Head of caudate nucleus (tissue), 42 donors: ENCODE data around the gene VAMP4.

Source experiments
- DNase-seq, 42 donors: peaks; one replicate each; pipeline versions ENCODE4 v3.0.0 to v3.0.0-alpha.2; 2020 to 2021; ENCODE audit warnings: mixed read lengths in 7 of 42
- intact Hi-C: fragments of 100-400 bp; cut with DNase I; formaldehyde crosslinking; loops from one replicate; pipeline ENCODE4 v1.15.0; 2022

VAMP4 gene, protein sequence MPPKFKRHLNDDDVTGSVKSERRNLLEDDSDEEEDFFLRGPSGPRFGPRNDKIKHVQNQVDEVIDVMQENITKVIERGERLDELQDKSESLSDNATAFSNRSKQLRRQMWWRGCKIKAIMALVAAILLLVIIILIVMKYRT

DNA sequence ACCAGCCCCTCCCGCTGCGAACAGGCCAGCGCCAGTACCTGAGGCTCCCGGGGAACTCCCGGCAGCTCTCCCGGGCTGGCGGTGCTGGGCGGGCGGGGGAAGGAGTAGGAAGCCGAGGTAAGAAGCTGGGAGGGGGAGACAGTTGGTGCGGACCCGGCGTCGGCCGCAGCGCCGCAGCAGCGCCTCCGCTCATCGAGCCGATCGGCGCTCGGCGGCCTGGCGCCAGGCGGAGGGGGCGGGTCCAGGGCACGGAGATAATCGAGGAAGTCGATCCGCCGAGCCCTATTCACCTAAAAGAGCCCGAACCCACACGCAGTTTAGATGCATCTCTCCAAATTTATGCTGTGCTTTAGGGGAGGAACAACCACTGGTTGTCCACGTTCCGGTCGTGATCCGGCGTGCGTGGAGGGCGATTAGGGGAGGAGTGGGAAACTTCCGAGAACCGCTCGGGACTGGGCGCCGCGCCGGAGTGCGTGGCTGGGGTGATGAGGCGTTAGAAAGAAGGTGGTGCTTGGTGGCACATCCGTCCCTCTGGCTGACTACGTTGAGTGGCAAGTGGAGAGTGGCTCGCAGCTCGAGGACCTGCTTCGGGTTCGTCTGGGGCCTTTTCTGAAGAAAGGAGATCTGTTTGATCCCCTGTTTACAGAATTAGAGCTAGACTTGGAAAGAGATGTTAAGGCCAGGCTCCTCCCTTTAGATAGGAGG is at the start of gene VAMP4:
Gene VAMP4 (minus strand): TSS at position 194 of the 705 bp plus-strand sequence. CDS start 3,651 bp downstream, outside the sequence.
- intact Hi-C loops: loop anchor here (1.0 to 5.0 kb wide), 3 partner anchors 39 to 790 kb away; partner anchors contain the start of genes METTL13 and SUCO

DNA sequence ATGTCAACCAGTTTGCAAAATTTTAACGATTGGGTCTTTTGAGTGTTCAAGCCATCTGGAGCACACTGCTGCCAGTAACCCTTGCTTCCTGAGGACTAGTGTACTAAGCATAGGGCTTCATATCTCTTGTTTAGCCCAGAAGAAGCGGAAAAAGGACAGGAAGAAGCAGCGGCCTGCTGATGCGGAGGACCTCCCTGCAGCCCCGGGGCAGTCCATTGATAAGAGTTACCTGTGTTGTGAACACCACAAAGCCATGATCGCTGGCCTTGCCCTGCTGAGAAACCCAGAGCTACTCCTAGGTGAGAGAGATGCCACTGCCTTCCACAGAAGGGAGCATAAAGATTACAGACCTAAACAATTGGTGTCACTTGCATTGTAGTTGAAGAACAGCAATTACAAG is 48.5 kb upstream of the VAMP4 start:
- intact Hi-C loops: no loop called here

More for the DNA sequence above, at the start of gene VAMP4:
- DNase-seq: peak; percentile 72 to 96 (median 90)

DNA sequence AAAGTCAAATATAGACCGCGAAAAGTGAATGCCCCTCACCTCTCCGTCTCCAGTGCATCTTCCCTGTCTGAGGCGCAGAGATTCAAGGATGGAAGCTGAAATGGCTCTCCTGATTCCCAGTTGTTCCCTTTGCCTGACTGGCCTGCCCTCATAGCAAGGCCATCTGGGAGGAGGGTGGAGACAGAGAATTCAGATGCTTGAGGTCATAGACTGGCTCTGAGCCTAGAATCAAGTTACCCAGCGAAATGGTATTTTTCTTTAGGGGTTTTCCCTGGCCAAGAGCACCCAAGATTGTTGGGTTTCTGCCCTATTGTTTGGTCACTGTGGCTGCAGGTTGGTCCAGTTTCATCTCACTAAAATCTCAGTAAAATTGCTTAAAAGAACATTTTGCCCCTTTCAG is 46.8 kb upstream of the VAMP4 start:
- intact Hi-C loops: no loop called here
- DNase-seq: no peak

More for the DNA sequence above, 48.5 kb upstream of the VAMP4 start:
- DNase-seq: no peak

DNA sequence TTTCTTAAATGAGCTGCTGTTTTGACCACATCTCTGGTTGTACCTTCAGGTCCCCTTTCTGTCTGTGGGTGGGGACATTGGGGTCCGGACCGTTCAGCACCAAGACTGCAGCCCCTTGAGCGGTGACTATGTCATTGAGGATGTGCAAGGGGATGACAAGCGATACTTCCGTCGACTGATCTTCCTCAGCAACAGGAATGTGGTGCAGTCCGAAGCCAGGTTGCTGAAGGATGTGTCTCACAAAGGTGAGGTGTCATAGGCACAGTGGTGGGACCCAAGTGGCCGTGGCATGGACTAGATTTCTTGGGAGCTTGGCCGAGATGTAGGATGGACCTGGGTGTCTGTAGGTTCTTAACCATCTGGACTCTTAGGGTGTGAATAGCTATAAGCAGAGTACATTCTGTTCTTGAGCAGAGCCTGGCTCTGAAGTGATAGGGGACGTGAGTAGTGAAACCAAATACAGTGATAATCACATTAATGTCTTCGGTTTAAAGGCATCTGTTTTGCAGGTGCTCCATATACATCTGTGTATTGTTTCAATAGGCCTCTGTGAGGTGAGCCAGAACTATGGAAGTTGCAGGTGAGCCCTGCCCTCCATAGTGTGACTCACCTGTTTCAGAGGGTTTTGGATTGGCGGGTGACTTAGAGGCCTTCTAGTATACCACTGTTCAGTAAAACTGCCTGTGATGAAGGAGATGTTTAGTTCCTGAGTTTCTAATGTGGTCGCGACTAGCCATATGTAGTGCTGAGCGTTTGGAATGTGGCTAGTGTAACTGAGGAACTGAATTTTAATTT is 46.0 kb upstream of the VAMP4 start:
- no peak for DNase-seq
- intact Hi-C loops: no loop called here

DNA sequence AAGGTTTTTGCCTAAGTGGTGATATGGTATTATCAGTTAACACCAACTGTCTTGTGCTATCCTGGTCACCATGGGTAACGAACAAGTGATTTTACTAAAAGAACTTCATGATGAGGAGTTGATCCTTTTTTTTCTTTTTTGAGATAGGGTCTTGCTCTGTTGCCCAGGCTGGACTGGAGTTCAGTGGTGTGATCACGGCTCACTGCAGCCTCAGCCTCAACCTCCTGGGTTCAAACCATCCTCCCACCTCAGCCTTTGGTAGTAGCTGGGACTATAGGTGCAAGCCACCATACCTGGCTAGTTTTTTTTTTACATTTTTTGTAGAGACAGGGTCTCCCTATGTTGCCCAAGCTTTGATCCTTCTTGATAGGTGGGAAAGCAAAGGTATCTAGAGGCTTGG is 44.7 kb upstream of the VAMP4 start:
- peak in 1 of 42 donors; percentile 2 for DNase-seq
- intact Hi-C loops: no loop called here

DNA sequence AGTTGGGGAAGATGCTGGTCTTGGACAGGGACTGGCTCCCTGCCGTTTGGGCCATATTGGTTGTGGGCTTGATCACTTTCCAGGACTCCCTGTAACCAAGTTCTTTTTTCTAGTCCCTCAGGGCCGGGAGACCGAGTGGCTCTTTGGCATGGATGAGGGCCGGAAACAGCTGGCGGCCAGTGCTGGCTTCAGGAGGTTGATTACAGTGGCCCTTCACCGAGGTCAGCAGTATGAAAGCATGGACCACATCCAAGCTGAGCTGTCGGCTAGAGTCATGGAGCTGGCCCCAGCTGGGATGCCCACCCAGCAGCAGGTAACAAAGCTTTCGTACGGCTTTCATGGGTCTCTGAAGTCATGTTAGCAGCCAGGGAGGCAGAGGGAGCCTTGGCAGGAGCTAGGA is 43.9 kb upstream of the VAMP4 start:
- no peak for DNase-seq
- intact Hi-C loops: no loop called here

DNA sequence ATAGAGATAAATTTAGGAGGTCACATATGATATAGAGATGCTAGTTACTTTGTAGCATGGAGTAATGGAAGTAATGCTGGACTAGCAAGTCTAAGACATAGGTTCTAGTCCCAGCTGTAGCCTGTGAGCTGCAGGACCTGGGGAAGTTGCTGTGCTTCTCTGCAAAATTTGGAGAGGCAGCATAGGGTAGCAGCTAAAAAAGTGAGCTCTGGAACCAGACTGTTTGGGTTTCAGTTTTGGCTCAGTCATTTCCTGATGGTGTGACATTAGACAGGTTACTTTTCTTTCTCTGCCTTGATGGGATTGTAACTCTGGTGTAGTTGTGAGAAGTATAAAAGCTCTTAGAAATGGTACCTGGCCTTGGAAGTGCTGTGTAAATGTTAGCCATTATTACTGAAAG is 42.9 kb upstream of the VAMP4 start:
- DNase-seq: no peak
- intact Hi-C loops: no loop called here

DNA sequence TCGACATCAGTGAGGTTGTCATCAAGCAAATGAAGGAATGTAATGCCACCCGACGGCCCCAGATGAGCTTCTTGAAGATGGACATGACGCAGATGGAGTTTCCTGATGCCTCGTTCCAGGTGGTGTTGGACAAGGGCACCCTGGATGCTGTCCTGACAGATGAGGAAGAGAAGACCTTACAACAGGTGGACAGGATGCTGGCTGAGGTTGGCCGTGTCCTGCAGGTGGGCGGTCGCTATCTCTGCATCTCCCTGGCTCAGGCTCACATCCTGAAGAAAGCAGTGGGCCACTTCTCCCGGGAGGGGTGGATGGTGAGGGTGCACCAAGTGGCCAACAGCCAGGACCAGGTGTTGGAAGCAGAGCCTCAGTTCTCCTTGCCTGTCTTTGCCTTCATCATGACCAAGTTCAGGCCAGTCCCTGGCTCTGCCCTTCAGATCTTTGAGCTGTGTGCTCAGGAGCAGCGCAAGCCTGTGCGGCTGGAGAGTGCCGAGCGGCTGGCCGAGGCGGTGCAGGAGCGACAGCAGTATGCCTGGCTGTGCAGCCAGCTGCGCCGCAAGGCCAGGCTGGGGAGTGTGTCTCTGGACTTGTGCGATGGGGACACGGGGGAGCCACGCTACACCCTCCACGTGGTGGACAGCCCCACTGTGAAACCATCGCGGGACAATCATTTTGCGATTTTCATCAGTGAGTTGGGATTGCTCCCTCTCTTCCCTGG is 42.1 kb upstream of the VAMP4 start:
- no peak for DNase-seq

DNA sequence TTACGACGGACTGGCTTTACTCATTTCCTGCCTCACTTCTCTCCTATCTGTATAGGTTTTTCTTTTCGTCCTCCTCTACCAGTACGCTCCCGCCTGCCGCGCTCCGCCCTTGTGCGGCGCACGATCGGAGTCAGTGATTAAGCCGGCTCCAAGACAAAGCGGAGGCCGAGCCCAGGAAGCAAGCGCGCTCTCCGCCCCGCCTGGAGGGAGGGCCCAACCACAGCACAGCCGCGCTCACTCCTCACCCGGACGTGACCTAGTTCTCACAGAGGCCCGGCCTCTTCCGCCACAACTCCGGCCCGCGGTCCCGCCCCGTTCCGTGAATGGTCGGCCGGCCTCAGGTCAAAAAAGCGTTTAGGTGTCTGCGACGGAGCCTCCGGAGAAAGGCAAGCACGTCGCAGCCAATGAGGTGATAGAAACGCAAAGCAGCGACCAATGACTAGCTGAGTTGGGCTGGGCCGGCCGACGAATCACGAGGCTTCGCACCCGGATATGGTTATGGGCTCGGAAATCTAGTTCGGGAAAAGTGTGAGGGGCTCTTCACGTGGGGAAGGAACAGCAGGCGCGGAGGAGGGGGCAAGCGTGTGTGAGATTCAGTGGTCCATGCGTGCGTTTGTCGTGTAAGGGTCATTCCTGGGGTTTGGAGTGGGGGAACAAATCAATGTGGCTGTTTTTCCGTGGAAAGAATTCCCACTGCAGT is 39.5 kb upstream of the VAMP4 start, which contains the start of gene METTL13:
Gene METTL13 (plus strand): TSS at position 485 of the 700 bp plus-strand sequence. CDS start 308 bp downstream, outside the sequence.
- peak; percentile 96 to 100 (median 99) for DNase-seq
- intact Hi-C loops: loop anchor here (1.0 kb wide), 1 partner anchor 39 kb away; the partner anchor contains the start of gene VAMP4

More for the DNA sequence above, 42.1 kb upstream of the VAMP4 start:
- intact Hi-C loops: no loop called here

DNA sequence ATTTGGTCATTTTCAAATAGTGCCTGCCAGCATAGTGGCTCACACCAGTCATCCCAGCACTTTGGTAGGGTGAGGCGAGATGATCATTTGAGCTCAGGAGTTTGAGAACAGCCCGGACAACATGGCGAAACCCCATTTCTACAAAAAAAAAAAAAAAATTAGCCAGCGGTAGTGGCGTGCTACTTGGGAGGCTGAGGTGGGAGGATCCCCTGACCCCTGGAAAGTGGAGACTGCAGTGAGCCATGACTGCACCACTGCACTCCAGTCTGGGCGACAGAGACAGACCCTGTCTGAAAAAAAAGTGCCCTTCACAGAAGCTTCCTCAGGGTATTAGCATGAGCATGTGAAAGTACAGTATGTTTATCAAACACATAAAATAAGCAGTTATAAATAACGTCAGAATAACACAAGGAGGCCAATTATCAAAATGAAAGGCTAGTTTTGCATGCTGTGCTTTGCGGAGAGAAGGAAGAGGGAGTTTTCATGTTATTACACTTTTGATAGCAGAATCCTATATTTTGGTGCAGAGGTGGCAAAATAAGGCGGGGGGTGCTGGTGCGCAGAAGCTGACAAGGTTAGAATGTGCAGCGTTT is 38.8 kb upstream of the VAMP4 start:
- intact Hi-C loops: loop anchor here (1.0 kb wide), 1 partner anchor 38 kb away; the partner anchor contains the start of gene VAMP4
- DNase-seq: peak in 1 of 42 donors; percentile 20

DNA sequence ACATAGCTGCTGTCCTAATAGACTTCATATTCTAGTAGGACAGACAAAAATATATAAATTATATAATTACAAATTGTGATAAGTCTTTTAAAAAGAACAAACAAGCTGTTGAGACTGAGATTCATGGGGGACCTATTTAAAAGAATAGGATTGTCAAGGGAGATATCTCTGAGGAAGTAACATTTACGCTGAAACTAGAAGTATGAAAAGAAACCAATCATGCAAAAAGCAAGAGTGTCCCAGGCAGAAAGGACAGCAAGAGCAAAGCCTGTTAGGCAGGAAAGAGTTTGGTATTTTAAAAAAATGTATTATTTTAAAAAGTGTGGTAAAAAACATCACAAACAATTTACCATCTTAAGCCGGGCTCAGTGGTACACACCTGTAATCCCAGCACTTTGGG is 30.4 kb upstream of the VAMP4 start:
- intact Hi-C loops: no loop called here
- DNase-seq: no peak

DNA sequence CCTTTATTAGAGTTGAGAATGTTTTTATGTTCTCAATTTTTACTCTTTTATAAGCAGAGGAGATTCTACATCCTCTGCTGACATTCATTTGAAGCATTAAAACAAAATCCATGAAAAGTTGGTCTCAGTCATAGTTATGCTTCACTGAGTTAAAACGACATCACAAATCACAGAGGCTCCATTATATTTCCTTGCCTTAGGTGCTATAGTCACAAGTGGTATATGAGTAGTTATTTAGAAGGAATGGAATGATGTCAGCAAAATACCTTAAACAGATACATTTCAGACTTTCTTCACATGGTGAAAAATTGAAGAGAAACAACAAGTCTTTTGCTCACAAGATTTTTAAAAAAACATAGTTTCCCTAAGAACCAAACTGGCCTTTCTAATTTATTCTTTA is 27.9 kb upstream of the VAMP4 start:
- no peak for DNase-seq
- intact Hi-C loops: no loop called here

DNA sequence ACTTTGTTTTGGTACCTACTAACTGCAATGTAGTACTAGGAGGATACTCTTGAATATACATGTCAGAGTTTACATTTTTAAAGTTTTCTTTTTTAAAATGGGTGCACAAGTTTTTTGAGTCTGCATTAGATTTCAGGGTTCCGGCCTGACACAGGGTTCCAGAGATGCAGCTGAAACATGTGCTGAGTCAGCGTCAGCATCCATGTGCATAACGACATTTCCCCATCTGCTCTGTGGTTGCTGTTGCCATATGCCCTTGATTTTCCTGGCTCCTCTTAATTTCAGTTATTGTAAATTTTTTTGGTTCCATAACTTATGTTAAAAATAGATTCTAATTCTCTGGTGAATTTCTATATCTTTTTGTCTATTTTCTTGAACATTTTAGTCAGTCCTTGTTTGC is 27.3 kb upstream of the VAMP4 start:
- no peak for DNase-seq
- intact Hi-C loops: no loop called here

DNA sequence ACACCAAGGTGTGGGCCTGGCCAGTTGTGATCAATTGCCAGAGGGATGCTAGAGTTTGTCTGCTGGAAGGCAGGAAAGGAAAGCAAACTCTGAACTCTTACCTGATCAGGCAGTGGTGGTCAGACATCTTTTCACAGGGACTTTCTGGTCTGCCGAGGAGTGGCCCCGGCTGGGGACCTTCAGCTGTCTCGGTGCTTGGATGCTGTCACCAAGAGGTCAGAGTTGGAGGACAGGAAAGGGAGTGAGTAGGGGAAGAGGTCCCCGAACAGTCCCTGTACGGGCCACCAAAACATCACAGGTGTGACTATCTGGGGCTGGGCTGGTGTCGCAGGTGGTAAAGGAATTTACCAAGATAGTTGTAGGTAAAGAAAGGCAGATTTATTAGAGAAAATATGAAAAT is 21.9 kb upstream of the VAMP4 start:
- DNase-seq: no peak
- intact Hi-C loops: no loop called here

DNA sequence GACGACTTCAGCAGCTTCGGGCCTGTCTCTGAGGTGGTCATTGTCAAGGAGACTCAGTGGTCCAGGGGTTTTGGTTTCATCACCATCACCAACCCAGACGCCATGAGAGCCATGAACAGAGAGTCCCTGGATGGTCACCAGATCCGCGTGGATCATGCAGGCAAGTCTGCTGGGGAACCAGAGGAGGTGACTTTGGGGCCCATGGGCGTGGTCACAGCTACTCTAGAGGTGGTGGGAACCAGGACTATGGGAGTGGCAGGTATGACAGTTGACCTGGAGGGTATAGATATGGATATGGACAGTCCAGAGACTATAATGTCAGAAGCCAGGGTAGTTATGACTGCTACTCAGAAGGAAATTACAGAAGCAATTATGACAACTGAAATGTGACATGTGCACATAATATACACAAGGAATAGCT is 20.3 kb upstream of the VAMP4 start:
- intact Hi-C loops: no loop called here
- no peak for DNase-seq

DNA sequence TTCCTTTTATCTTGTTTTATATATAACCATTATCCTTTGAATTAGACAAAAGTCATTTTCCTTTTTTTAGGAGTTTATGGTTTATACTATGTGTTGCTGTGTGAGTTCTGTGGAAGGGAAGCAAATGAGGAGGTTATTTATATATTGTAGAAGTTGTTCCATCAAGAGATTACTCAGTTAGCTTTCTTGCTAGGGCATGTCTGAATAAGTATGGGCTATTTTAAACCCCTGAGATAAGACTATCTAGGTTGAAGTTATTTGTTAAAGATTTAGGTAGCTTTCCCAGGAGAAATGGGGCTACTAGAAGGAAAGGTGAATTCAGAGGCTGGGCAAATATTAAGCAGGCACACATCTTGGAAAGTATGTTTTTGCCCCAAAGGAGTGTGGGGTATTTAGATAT is 16.1 kb upstream of the VAMP4 start:
- no peak for DNase-seq

DNA sequence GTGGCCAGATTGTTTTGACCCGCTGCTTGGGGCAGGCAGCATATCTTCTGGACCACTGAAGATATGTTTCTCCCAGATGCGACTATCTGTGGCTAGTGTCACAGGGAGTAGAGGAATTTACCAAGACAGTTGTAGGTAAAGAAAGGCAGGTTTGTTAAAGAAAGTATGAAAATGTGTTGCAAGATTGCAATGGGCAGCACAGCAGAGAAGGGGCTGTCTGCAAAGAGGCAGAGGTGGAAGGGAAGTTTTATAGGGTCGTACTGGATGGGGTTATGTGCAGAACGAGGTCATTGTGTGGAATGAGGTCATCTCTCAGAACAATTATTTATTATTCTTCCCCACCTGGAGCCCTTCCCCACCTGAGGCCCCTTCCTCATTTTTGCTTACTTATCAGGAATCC is 15.0 kb upstream of the VAMP4 start:
- intact Hi-C loops: no loop called here

More for the DNA sequence above, 16.1 kb upstream of the VAMP4 start:
- intact Hi-C loops: no loop called here

DNA sequence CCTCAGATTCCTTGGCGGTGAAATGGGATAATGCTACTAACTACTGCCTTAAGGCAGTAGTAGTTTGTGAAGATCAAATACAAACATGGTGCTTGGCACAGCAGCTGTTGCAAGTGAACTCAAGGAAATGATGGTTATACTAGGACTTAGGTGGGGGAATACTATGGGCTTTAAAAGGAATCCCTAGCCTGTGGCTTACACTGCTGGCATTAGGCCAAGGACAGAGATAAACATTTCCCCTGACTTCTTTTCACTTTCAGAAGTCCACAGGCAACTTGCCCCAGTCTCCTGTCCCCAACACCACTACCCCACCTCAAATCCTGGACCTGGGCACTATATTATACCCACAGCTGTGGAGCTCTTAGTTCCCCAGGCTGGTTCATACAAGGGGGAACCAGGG is 13.1 kb upstream of the VAMP4 start:
- DNase-seq: no peak
- intact Hi-C loops: no loop called here

More for the DNA sequence above, 15.0 kb upstream of the VAMP4 start:
- no peak for DNase-seq
